ENCODE data around the gene ZNF44.
A peak's percentile ranks its signal among the peaks of the same experiment; 100 is the strongest.
"Not testable (repeated sequence)": the region's sequence is repeated elsewhere in the genome, so short reads cannot be mapped to it uniquely, and the experiment has no call there.

Gene ZNF44

DNA sequence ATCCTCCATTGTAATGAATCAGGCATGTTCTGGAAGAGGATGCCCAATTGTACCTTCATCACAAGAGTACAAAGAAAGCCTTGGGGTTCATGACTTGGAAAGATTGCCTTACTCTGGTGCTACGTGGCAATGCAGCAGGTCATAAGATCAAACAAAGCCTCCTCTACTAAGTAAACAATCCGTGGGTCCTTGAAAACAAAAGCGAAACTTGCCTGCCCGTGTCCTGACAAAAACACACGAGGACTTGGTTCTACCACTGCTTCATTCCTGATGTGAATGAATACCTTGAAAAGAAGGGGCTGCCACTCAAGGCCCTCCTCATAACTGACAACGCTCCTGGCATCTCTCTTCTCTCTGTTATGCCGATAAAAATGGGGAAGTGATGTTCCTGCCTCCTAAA is 19.9 kb upstream of the ZNF44 start:
- no peak for TF ChIP-seq CTCF (conservative IDR thresholded peaks at IDR 0.05; ENCODE audit: low read depth, low read length)
- no peak for DNase-seq (ENCODE audit: low read depth)
- H3K4me3 ChIP-seq (ENCODE audit: low read depth, low read length) = no peak overlapping the region

- not testable (repeated sequence) for DNase-seq (ENCODE audit: low read depth)
Measured at GRCh38 chr19:12308891-12309290, 14.2 kb upstream of the ZNF44 start.

DNA sequence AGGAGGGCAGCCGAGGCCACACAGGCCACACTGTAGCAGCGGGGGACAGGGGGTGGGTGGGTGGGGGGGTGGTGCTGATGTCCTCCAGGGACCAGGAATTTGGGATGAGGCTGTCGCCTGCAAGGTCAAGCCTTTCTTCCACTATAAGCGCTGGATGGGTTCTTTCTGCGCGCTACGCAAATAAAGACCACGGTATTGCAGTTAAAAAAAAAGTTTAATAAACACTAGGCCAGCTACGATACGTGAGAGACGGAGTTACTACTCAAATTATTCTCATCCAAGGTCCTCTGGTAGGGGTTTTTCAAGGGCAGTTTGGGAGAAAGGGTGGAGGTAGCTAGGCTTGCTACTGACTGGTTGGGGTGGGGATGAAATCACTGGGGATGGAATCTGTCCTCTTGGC is 508 bp upstream of the ZNF44 start:
- peak overlapping the region; percentile 98 for H3K4me3 ChIP-seq (ENCODE audit: low read depth, low read length)
- TF ChIP-seq CTCF (conservative IDR thresholded peaks at IDR 0.05; ENCODE audit: low read depth, low read length) = no peak
- DNase-seq (ENCODE audit: low read depth) = no peak

More at GRCh38 chr19:12308891-12309290, 14.2 kb upstream of the ZNF44 start:
- H3K4me3 ChIP-seq (ENCODE audit: low read depth, low read length) = not testable (repeated sequence)

DNA sequence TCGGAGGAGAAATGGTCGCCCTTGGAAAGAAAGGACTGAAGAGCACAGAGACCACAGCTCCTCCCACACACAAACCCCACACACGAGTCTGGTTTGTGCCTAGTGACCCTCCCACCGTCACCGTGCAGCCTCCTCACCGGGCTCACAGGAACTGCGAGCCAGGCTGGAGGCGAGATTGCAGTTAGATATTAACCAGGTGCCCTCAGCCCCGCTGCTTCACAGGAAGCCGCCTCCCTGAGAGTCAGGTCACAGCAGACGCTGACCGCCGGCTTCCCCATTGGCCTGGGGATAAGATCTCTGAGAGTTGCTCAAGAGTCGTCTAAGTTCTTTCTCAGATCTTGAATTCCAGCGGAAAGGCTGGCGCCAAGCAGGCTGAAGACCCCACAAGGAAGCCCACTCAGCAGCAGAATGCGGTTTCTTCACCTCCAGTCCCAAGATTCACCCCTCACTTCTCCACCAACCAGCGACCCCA is 870 bp downstream of the ZNF44 start:
- H3K4me3 ChIP-seq (ENCODE audit: low read depth, low read length) = peak overlapping the region; percentile 98
- DNase-seq (ENCODE audit: low read depth) = peak; percentile 57
- no peak for TF ChIP-seq CTCF (conservative IDR thresholded peaks at IDR 0.05; ENCODE audit: low read depth, low read length)

GRCh38 chr19:12289790-12290065 is 5.0 kb downstream of the ZNF44 start:
- TF ChIP-seq CTCF (conservative IDR thresholded peaks at IDR 0.05; ENCODE audit: low read depth, low read length) = no peak
- H3K4me3 ChIP-seq (ENCODE audit: low read depth, low read length) = no peak overlapping the region
- DNase-seq (ENCODE audit: low read depth) = no peak

DNA sequence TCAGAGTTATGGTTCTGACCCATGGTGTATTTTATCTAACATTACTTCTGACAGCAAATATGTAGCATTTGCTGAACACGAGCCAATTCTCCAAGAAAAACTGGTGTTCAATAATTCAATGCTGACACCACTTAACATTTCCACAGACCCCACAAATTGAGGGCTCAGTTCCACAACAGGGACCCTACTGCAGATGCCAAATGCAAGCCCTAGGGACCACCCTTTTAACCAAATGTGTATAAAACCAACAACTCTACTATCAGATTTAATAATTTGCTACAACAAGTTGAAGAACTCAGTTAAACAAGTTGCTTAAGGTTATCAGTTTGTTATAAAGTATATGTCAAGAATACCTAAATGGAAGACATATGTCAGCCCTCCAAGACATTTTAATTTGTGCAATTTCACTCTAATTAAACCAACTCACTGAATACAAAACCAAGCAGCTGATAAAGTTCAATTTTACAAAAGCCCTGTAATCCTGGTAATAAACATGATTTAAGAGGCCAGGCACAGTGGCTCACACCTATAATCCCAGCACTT is 6.7 kb downstream of the ZNF44 start:
- no peak overlapping the region for H3K4me3 ChIP-seq (ENCODE audit: low read depth, low read length)
- no peak for DNase-seq (ENCODE audit: low read depth)
- no peak for TF ChIP-seq CTCF (conservative IDR thresholded peaks at IDR 0.05; ENCODE audit: low read depth, low read length)

DNA sequence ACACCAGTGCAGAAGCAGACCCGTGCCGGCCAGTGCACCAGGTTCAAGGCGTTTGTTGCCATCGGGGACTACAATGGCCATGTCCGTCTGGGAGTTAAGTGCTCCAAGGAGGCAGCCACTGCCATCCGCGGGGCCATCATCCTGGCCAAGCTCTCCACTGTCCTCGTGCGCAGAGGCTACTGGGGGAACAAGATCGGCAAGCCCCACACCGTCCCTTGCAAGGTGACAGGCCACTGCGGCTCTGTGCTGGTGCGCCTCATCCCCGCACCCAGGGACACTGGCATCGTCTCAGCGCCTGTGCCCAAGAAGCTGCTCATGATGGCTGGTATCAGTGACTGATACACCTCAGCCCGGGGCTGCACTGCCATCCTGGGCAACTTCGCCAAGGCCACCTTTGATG is 10.1 kb downstream of the ZNF44 start:
- no peak overlapping the region for H3K4me3 ChIP-seq (ENCODE audit: low read depth, low read length)
- no peak for DNase-seq (ENCODE audit: low read depth)
- TF ChIP-seq CTCF (conservative IDR thresholded peaks at IDR 0.05; ENCODE audit: low read depth, low read length) = no peak

DNA sequence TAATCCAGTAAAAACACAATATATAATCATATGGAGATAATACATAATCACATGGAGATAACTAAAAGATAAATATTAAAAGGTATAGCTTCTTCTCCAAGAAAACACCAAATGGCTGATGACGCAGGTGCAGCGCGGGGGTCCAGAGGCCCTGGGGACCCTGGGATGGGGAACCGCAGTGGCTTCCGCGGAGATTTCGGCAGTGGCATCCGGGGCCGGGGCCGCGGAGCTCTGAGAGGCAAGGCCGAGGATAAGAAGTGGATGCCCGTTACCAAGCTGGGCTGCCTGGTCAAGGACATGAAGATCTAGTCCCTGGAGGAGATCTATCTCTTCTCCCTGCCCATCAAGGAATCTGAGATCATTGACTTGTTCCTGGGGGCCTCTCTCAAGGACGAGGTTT is 10.5 kb downstream of the ZNF44 start:
- DNase-seq (ENCODE audit: low read depth) = no peak
- H3K4me3 ChIP-seq (ENCODE audit: low read depth, low read length) = no peak overlapping the region

More for the DNA sequence above, 10.5 kb downstream of the ZNF44 start:
- no peak for TF ChIP-seq CTCF (conservative IDR thresholded peaks at IDR 0.05; ENCODE audit: low read depth, low read length)

Measured in choroid plexus epithelial cell (primary cell).